Measurements from ENCODE around the gene ARHGAP29. TPM values are rescaled to one million over a fixed set of nuclear protein-coding genes. Genes with fewer than 3 reads are reported as not detected.
A peak's percentile ranks its signal among the peaks of the same experiment; 100 is the strongest.

ARHGAP29 gene
- total RNA-seq, 4 donors from 2014 or later: 1.4 to 30.5 (median 5.6) TPM

DNA sequence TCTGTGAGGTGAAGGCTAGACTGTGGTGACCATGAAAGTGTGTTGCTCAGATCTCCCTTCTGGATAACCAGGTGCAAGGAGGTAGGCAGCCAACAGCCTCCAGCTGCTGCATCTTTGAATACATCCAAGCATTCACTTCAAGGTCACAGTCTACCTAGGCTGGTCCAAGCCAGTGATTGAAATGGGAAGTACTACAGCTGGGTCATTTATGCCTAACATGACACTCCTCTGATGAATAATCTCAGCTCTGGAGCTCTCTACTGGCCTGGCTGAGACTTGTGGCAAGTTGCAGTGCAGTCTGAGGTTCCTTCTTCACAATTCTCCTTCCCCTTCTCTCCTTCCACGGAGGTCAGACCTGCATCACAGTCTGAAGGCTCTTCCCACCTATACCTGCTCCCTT is 35.0 kb upstream of the ARHGAP29 start:
- DNase-seq: no peak
- Histone ChIP-seq H3K4me3 (no peak overlapping the region), H3K27ac (no peak overlapping the region), H3K9me3 (no peaks in the 10 kb centered on the region), H3K27me3 (no peaks in the 10 kb centered on the region), H3K4me1 (peaks cover 0 to 16% (median 0%) of the 10 kb centered on the region in 3 donors), H3K36me3 (no peaks in the 10 kb centered on the region)
- intact Hi-C loops (cut with DNase I): no loop called here
- 70 to 88% methylated on average over 1 of the region's 1 CpG for WGBS, 2 donors
- no peak for TF ChIP-seq POLR2A (IDR thresholded peaks at IDR 0.05)
- TF ChIP-seq, protein P1, sequence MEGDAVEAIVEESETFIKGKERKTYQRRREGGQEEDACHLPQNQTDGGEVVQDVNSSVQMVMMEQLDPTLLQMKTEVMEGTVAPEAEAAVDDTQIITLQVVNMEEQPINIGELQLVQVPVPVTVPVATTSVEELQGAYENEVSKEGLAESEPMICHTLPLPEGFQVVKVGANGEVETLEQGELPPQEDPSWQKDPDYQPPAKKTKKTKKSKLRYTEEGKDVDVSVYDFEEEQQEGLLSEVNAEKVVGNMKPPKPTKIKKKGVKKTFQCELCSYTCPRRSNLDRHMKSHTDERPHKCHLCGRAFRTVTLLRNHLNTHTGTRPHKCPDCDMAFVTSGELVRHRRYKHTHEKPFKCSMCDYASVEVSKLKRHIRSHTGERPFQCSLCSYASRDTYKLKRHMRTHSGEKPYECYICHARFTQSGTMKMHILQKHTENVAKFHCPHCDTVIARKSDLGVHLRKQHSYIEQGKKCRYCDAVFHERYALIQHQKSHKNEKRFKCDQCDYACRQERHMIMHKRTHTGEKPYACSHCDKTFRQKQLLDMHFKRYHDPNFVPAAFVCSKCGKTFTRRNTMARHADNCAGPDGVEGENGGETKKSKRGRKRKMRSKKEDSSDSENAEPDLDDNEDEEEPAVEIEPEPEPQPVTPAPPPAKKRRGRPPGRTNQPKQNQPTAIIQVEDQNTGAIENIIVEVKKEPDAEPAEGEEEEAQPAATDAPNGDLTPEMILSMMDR (IDR thresholded peaks at IDR 0.05): no peak

DNA sequence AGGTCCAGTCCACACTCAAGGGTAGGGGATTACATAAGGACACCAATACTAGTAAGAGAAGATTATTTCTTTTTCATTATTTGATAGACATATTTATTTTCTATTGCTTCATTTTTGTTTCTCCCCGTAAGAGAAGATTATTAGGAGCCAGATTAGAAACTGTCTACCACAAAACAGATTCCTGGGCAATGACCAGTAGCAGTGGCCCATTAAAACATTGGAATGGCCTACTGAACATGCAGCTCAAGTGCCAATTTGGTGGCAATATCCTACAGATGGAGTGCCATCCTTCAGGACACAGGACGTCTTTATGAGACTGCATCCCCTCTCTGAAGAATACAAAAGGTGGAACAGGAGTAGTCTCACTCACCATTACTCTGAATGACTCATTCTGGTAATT is 34.0 kb upstream of the ARHGAP29 start:
- no peaks in the 10 kb centered on the region for H3K27me3 ChIP-seq
- H3K36me3 ChIP-seq: no peaks in the 10 kb centered on the region
- no peak overlapping the region for H3K4me3 ChIP-seq
- H3K9me3 ChIP-seq: no peaks in the 10 kb centered on the region
- H3K27ac ChIP-seq: no peak overlapping the region
- H3K4me1 ChIP-seq: peaks cover 0 to 12% (median 0%) of the 10 kb centered on the region in 3 donors
- TF ChIP-seq POLR2A (IDR thresholded peaks at IDR 0.05): no peak
- intact Hi-C loops (cut with DNase I): no loop called here
- WGBS, 2 donors: 71 to 94% methylated on average over 1 to 2 of the region's 2 CpGs
- no peak for DNase-seq

DNA sequence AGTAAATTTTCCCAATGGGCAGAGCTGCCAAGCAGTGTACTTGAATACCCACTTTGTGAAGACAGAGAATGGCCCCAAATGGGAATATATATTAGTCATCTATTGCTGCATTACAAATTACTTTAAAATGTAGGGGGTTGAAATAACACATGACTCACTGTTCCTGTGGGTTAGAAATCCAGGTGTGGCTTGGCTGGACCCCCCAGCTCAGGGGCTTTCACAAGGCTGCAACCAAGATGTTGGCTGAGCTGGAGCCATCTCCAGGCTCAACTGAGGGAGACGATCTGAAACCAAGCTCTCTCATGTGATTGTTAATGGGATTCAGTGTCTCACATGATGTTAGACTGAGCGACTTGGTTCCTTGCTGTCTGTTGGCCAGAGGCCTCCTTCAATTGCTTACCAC is 33.4 kb upstream of the ARHGAP29 start:
- no peak overlapping the region for H3K27ac ChIP-seq
- no peak for TF ChIP-seq POLR2A (IDR thresholded peaks at IDR 0.05)
- TF ChIP-seq, protein P1 (IDR thresholded peaks at IDR 0.05): no peak
- H3K4me1 ChIP-seq: peaks cover 0 to 11% (median 0%) of the 10 kb centered on the region in 3 donors
- no peaks in the 10 kb centered on the region for H3K27me3 ChIP-seq
- no peaks in the 10 kb centered on the region for H3K9me3 ChIP-seq
- H3K36me3 ChIP-seq: no peaks in the 10 kb centered on the region
- 50 to 69% methylated on average over 2 of the region's 2 CpGs for WGBS, 2 donors
- intact Hi-C loops (cut with DNase I): no loop called here
- H3K4me3 ChIP-seq: no peak overlapping the region
- no peak for DNase-seq

DNA sequence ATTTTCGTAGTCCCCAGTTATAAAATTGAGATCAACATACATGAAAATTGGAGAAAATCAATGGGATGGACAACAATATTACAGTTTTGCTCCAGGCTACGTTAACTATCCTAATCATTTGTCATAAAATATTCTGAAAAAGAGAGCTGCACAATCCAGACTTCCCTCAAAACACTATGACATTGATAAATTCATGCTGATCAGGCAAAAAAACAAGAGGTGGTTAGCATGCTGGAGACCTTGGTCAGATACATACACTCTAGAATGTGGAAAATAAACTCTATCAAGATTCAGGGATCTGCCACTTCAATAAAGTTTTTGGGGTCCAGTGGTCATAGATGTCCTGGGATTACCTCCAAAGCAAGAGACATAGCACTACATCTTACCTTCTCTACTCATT is 32.5 kb upstream of the ARHGAP29 start:
- 69 to 77% methylated on average over 2 of the region's 2 CpGs for WGBS, 2 donors
- TF ChIP-seq, protein P1 (IDR thresholded peaks at IDR 0.05): no peak
- no peak for TF ChIP-seq POLR2A (IDR thresholded peaks at IDR 0.05)
- no peak overlapping the region for H3K4me3 ChIP-seq
- no peaks in the 10 kb centered on the region for H3K9me3 ChIP-seq
- no peaks in the 10 kb centered on the region for H3K36me3 ChIP-seq
- intact Hi-C loops (cut with DNase I): no loop called here
- H3K27ac ChIP-seq: no peak overlapping the region
- no peaks in the 10 kb centered on the region for H3K27me3 ChIP-seq
- H3K4me1 ChIP-seq: peaks cover 0 to 20% (median 0%) of the 10 kb centered on the region in 3 donors
- no peak for DNase-seq

DNA sequence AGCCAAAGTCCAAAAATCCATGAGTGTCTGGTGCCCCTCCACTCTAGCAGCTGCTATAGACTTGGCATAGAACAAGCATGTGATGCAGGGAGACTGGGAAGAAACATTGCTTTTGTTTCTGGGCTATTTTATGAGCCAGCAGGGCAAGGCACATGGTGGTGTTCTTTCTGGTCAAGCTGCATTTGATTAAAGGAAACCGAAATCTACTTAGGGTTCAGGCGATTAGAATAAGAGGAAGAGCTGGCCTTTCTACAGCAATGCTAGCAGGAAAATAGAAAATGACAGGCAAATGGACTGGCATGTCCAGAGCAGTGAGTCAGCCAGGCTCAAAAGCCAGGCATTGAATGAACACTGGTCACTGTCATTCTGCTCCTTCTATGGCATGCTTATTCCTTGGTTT is 28.5 kb upstream of the ARHGAP29 start:
- no peak for DNase-seq
- intact Hi-C loops (cut with DNase I): no loop called here
- 64 to 80% methylated on average over 2 of the region's 2 CpGs for WGBS, 2 donors

More for the DNA sequence above, 28.5 kb upstream of the ARHGAP29 start:
- H3K27ac ChIP-seq: peak overlapping the region in 1 of 4 donors; percentile 22
- no peak overlapping the region for H3K4me3 ChIP-seq
- no peaks in the 10 kb centered on the region for H3K36me3 ChIP-seq
- peaks cover 0 to 17% (median 0%) of the 10 kb centered on the region in 3 donors for H3K4me1 ChIP-seq
- no peaks in the 10 kb centered on the region for H3K27me3 ChIP-seq
- no peaks in the 10 kb centered on the region for H3K9me3 ChIP-seq
- TF ChIP-seq, protein P1 (IDR thresholded peaks at IDR 0.05): no peak
- TF ChIP-seq POLR2A (IDR thresholded peaks at IDR 0.05): no peak
